Posterior cingulate gyrus (tissue), 11 donors: ENCODE results near the gene FOXP3.

Experiments
- DNase-seq, 10 donors: peaks; one replicate each; pipeline versions ENCODE4 v3.0.0 to v3.0.0-alpha.2; 2020 to 2021; ENCODE audit warnings: mixed read lengths in 3 of 10
- intact Hi-C: fragments of 100-400 bp; cut with DNase I; formaldehyde crosslinking; loops from one replicate; pipeline ENCODE4 v1.15.1; 2023

The FOXP3 gene

GRCh38 chrX:49256268-49256995, 8.1 kb downstream of the FOXP3 start:
- intact Hi-C loops: no loop called here
- DNase-seq: peak in 2 of 10 donors; percentile 55 to 60

DNA sequence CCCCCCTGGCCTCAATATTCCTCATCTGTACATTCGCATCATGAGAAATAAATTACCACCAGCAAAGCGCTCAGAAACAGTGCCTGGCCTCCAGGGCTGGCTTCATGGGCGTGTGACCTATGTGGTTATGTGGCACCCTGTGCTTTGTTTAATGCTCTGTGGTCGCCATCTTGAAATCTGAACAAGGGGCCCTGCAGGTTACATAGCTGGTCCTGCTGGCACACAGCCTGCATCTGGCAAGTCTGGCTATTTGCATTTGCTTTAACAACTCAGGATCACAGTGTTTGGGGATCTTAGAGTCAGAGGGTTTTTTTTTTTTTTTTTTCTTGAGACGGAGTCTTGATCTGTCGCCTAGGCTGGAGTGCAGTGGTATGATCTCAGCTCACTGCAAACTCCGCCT, 9.9 kb downstream of the FOXP3 start:
- intact Hi-C loops: no loop called here

DNA sequence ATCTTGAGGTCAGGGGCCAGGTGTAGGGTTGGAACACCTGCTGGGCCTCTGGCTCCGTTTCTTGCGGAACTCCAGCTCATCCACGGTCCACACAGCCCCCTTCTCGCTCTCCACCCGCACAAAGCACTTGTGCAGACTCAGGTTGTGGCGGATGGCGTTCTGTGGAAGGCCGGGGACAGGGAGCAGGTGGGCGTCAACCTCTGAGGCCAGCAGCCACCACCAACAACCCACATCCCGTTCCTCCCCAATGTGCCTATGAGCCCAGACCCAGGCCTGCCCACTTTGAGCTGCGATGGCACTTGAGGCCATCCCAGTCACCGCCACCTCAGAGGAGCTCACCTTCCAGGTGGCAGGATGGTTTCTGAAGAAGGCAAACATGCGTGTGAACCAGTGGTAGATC, 13.2 kb downstream of the FOXP3 start:
- intact Hi-C loops: no loop called here
- DNase-seq: peak in 2 of 10 donors; percentile 35 to 60

More for the DNA sequence above, 9.9 kb downstream of the FOXP3 start:
- DNase-seq: peak in 1 of 10 donors; percentile 3

DNA sequence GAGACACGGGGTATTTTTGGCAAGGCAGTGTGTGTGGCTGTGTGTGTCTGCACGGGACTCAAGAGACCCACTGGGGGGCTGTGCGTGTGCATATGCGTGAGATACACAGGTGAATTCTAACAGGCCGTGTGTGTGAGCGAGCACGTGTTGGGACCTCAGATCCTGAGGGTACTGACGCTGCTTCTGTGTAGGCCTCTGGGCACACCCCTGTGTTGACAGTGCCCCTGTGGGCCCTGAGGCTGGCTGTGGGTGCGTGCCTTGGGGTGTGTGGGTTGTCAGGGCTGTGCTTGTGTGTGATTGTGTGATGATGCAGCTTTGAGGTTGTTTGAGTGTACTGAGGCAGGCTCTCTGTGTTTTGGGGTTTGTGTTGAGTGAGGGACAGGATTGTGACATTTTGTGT, 13.9 kb downstream of the FOXP3 start:
- intact Hi-C loops: no loop called here
- peak in 1 of 10 donors; percentile 67 for DNase-seq

DNA sequence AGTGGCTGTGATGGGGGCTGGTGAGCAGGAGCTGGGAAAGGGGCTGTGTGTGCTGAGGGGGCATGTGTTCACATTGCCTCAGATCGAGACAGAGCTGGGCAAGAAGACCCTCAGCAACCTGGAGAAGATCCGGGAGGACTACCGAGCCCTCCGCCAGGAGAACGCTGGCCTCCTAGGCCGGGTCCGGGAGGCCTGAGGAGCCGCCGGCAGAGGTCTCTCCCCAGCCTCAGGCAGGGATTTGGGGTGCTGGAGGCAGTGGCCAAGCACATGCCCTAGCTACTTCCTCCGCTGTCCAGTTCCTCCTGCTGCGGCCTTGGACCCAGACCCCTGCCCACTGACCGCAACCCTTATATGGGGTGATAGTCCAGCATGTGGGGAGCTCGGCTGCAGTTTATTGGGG, 14.4 kb downstream of the FOXP3 start:
- DNase-seq: peak in 2 of 10 donors; percentile 49 to 75
- intact Hi-C loops: no loop called here

- DNase-seq: peak in 2 of 10 donors; percentile 53 to 57
- intact Hi-C loops: no loop called here
Observed at GRCh38 chrX:49249616-49250015, 14.9 kb downstream of the FOXP3 start.

- intact Hi-C loops: no loop called here
- DNase-seq: peak in 2 of 10 donors; percentile 40 to 77
Observed at GRCh38 chrX:49249071-49249470, 15.4 kb downstream of the FOXP3 start.

DNA sequence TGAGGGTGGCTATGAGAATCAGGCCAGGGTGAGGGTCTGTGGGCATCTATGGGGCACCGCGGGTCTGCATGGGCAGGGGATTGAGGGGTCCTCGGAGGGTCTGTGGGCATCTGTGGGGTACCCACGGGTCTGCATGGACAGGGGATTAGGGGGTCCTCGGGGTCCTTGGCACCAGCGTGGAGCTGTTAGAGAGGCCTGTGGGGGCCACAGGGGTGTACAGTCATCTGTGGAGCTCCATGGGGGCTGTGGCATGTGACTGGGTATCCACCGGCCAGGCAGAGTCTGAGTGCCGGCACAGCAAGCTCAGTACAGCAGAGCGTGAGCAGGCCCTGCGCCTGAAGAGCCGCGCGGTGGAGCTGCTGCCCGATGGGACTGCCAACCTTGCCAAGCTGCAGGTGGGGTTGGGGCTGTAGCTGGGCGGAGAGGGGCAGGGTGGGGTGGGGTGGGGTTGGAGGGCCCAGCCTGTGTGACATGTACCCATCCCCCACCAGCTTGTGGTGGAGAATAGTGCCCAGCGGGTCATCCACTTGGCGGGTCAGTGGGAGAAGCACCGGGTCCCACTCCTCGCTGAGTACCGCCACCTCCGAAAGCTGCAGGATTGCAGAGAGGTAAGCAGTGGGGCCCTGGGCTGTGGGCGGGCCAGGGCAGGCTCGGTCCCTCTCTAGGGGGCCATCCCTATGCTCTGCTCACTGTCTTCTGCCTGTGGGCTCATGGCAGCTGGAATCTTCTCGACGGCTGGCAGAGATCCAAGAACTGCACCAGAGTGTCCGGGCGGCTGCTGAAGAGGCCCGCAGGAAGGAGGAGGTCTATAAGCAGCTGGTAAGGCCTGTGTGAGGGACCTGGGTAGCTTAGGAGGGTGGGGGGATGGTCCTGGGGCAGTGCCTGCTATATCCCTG, 16.3 kb downstream of the FOXP3 start:
- intact Hi-C loops: no loop called here
- DNase-seq: peak in 2 of 10 donors; percentile 63 to 78

GRCh38 chrX:49247346-49247745, 17.2 kb downstream of the FOXP3 start:
- peak in 2 of 10 donors; percentile 62 to 65 for DNase-seq
- intact Hi-C loops: no loop called here

- DNase-seq: peak in 2 of 10 donors; percentile 52 to 70
- intact Hi-C loops: no loop called here
Observed at GRCh38 chrX:49246541-49246940, 18.0 kb downstream of the FOXP3 start.

DNA sequence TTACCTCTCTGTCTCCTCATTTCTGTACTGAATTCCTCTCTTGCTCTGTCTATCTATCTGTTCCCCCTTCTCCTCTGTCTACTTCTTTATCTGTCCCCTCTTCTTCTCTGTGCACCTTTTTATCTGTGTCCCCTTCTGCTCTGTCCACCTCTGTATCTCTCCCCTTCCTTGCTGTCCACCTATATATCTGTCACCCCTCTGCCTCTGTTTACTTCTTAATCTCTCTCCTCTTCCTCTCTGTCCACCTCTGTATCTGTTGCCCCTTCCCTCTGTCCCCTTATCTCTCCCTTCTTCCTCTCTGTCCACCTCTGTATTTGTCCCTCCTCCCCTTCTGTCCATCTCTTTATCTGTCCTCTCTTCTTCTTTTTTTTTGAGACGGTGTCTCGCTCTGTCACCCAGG, 20.3 kb downstream of the FOXP3 start:
- intact Hi-C loops: no loop called here
- no peak for DNase-seq

DNA sequence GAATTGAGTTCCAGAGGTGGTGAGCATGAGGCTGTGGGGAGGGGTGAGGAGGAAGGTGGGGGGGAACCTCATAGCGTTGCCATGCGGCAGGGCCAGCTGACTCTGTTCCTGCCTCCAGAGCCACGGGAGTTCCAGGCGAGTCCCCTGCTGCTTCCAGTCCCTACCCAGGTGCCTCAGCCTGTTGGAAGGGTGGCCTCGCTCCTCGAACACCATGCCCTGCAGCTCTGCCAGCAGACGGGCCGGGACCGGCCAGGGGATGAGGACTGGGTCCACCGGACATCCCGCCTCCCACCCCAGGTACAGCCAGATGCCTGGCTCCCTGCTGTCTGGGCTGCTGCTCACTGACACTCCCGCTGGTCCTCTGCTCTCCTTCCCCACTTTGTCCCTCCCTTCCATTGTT, 21.3 kb downstream of the FOXP3 start:
- peak in 2 of 10 donors; percentile 69 to 82 for DNase-seq
- intact Hi-C loops: no loop called here

DNA sequence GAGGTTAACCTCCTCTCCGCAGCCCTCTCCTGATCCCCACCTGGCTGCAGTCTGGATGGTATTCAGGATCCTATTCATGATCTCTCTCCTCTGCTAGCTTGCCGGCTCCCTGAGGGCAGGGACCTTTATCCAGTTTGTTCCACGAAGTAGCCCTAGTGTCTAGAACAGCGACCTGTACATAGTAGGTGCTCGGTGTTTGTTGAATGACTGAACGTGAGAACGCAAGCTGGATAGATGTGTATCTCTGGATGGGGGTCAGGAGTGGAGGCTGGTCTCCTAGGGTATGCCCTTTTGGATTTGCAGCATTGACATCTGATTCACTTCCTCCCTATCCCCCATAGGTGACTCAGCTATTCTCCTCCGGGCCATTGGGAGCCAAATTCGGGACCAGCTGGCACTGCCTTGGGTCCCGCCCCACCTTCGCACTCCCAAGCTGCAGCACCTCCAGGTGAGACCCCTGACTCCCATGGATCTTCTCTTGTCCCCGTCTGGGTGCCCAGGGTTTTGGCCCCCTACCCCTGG, 21.9 kb downstream of the FOXP3 start:
- intact Hi-C loops: no loop called here

GRCh38 chrX:49238735-49239134, 25.8 kb downstream of the FOXP3 start:
- peak in 1 of 10 donors; percentile 24 for DNase-seq
- intact Hi-C loops: no loop called here

More for the DNA sequence above, 21.9 kb downstream of the FOXP3 start:
- DNase-seq: peak in 2 of 10 donors; percentile 37 to 46

DNA sequence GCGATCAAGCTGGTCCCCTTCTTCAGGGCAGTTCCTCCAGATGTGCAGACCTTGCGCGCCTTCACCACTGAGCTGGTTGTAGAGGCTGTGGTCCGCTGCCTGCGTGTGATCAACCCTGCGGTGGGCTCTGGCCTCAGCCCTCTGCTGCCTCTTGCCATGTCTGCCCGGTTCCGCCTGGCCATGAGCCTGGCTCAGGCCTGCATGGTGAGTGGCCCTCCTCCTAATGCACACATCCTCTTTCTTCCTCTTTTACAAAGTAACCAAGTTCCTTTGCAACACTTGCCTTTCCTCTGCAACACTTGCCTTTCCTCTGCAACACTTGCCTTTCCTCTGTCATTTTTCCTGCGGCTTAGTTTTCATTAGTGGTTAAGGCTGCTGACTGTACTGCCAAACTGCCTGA, 27.4 kb downstream of the FOXP3 start:
- intact Hi-C loops: no loop called here
- DNase-seq: peak in 2 of 10 donors; percentile 44 to 67

GRCh38 chrX:49233887-49234555, 30.5 kb downstream of the FOXP3 start:
- intact Hi-C loops: no loop called here
- peak in 1 of 10 donors; percentile 61 for DNase-seq

- DNase-seq: no peak
- intact Hi-C loops: no loop called here
Observed at GRCh38 chrX:49233176-49233575, 31.3 kb downstream of the FOXP3 start, which contains the start of gene CACNA1F. Gene CACNA1F, minus strand, starts transcription at chrX:49233340. Its CDS starts 31 bp downstream, at chrX:49233309.

GRCh38 chrX:49232525-49232924, 32.0 kb downstream of the FOXP3 start:
- no peak for DNase-seq
- intact Hi-C loops: no loop called here

DNA sequence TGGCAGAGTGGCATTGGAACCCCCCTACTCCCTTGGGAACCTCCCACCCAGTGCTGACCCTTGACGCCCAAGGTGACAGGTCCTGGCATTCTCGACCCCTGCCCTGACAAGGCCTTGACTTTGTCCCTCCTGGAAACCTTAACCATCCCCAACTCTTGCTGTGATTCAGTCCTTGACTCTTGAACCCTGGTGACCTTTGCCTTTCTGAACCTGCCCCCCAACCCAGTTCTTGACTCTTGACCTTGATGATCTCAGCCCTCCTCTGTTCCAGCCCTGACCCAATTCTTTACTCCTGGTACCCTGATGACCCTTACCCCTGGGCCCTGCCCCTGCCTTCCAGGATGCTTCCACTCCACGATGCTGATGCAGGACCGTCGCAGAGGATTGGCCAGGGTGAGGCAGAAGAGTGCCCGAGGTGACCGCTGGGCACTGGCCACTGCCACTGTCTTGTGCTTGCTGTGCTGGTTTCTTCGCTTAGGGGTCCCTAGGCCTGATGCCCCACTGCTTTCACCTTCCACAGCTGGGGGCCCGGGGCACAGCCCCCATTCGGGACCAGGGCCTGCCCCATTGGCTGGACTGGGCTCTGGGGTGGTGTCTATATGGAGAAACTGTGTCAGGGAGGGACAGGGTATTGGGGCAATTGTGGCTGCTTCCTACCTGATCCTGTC, 33.0 kb downstream of the FOXP3 start:
- intact Hi-C loops: no loop called here
- DNase-seq: peak in 1 of 10 donors; percentile 55
